GM13977 (cell line): ENCODE data around the gene ASS1.

Experiments used
- DNase-seq: peaks from one replicate; pipeline ENCODE4 v3.0.0; 2012; ENCODE audit warnings: low spot score
- CTCF ChIP-seq: IDR thresholded peaks from 2 replicates; pipeline ENCODE4 v1.5.1; 2012; ENCODE audit warnings: mild to moderate bottlenecking, control low read depth; ENCODE audit not compliant: insufficient read depth; ENCODE audit errors: extremely low read depth, missing control alignments
- in situ Hi-C: fragments of 300-500 bp; cut with MboI; formaldehyde crosslinking; loops from one replicate; pipeline ENCODE4 v1.12.0; 2022; ENCODE audit warnings: low sequenced_read_pairs, low pct_unique_long_range_greater_than_20kb, mixed read lengths, inconsistent platforms; ENCODE audit not compliant: unreplicated experiment

Gene ASS1

GRCh38 chr9:130424595-130425454, 19.9 kb upstream of the ASS1 start:
- no peak for TF ChIP-seq CTCF
- in situ Hi-C loops: no loop called here
- no peak for DNase-seq

GRCh38 chr9:130425741-130426466, 18.9 kb upstream of the ASS1 start:
- DNase-seq: no peak
- no peak for TF ChIP-seq CTCF
- in situ Hi-C loops: no loop called here

- in situ Hi-C loops: no loop called here
- no peak for TF ChIP-seq CTCF
- DNase-seq: no peak
These were observed 18.3 kb upstream of the ASS1 start for GRCh38 chr9:130426467-130426773.

- in situ Hi-C loops: no loop called here
- no peak for TF ChIP-seq CTCF
- no peak for DNase-seq
These were observed 17.9 kb upstream of the ASS1 start for GRCh38 chr9:130426883-130427282.

- no peak for DNase-seq
- TF ChIP-seq CTCF: no peak
- in situ Hi-C loops: no loop called here
These were observed 17.4 kb upstream of the ASS1 start for GRCh38 chr9:130427326-130427725.

GRCh38 chr9:130428086-130428665, 16.6 kb upstream of the ASS1 start:
- in situ Hi-C loops: no loop called here
- DNase-seq: no peak
- TF ChIP-seq CTCF: no peak
